NOMO-1 treated with DMSO at 0.1 percent for 48 hours (cell line): ENCODE data around the gene SDSL.

Experiments
- DNase-seq: peaks from one replicate; lab custom pipeline; 2025; ENCODE audit not compliant: unreplicated experiment; lab: John Stamatoyannopoulos, UW

The SDSL gene

DNA sequence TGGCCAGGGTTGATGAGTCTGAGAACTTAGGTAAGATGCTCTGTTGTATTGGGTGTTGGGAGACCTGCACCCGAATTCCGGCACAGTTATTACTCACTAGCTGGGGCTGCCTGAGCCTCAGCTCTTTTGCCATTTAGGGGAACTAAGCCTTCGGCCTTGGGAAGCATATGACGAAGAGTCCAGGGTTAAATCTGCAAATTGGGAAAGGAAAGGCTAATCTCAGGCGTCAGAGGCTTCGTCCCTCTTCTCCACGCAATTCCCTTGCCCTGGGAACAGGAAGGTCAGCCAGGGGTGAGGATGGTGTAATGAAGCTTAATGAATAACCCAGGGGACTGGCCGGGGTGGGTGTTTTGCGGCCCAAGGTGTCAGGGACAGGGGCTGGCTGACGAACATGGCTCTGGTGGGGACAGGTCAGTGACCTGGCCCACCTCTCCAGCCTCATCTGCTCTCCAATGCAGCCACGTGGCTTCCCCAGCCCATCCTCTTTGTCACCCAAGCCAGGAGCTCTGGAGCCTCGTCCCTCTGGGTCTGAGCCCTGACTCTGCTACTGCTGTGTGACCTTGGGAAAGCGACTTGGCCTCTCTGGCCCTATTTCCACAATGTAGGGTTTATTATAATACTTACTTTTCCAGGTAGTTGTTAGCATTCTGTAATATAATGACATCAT lies 3.8 kb upstream of the SDSL start:
- no peak for DNase-seq

- DNase-seq, result no peak
These were observed 1.1 kb upstream of the SDSL start for GRCh38 chr12:113420996-113421595.

GRCh38 chr12:113422886-113423669 lies 898 bp downstream of the SDSL start:
- no peak for DNase-seq

GRCh38 chr12:113424456-113424855 lies 2.3 kb downstream of the SDSL start:
- no peak for DNase-seq

GRCh38 chr12:113424915-113425823 lies 3.0 kb downstream of the SDSL start:
- peak; percentile 53 for DNase-seq

DNA sequence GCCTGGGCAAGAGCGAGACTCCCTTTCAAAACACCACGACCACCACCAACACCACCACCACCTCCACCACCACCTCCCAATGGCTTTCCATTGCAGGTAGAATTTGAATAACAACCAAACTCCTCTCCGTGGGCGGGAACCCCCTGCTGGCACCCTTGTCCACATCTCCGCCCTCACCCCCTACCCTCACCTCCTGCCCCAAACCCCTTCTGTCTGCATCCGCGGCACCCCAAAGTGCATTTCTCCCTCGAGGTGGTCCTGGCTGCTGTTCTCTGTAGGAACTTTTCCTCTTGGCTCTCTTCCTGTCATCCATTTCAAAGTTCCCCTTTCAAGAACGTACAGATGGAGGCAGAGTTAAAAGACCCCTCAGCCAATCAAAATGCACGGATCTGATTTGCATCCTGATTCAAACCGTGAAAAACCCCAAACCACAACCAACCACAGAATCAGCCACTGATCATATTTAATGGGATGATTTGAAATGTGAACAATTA lies 3.8 kb downstream of the SDSL start:
- DNase-seq, result no peak

DNA sequence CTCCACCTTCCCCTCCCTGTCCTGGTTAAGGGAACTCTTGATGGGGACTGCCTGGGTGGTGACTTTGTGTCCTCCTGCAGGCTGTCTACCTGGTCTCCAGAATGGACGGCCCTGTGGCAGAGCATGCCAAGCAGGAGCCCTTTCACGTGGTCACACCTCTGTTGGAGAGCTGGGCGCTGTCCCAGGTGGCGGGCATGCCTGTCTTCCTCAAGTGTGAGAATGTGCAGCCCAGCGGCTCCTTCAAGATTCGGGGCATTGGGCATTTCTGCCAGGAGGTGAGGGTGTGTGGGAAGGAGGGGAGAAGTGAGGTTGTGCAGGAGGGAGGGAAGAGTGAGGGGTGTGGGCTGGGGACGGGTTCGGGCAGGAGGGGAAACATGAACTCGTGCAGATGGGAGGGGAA lies 5.7 kb downstream of the SDSL start:
- no peak for DNase-seq

GRCh38 chr12:113428482-113428881 lies 6.3 kb downstream of the SDSL start:
- no peak for DNase-seq

DNA sequence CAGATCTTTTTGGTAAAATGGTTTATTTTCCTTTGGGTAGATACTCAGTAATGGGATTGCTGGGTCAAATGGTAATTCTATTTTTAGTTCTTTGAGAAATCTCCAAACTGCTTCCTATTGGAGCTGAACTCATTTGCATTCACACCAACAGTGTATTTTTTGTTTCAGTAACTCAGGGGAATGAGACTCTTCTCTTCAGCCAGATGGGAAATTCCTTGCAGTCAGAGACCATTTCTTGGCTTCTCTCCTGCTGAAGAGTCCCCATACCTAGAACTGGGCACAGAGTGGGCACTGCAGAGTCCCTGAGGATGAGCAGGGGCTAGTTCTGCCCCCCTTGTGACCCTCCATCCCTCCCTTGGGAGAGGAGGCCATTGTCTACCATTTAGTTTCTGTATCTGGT lies 10.8 kb downstream of the SDSL start:
- DNase-seq, result no peak

DNA sequence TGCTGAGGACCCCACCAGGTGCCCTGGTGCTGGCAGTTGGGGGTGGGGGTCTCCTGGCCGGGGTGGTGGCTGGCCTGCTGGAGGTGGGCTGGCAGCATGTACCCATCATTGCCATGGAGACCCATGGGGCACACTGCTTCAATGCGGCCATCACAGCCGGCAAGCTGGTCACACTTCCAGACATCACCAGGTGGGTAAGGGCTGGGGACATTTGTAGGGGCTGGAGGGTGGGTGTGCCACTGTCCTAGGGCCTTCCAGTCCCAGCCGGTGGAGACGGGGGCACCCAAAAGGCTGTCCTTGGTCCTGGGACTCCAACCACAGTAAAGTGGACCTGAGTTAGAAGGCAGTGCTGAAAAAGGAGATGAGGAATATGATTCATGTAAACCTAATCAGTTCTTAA lies 13.2 kb downstream of the SDSL start:
- no peak for DNase-seq

GRCh38 chr12:113436586-113436985 lies 14.4 kb downstream of the SDSL start:
- DNase-seq, result no peak

- DNase-seq, result no peak
These were observed 15.0 kb downstream of the SDSL start for GRCh38 chr12:113436993-113437728.

DNA sequence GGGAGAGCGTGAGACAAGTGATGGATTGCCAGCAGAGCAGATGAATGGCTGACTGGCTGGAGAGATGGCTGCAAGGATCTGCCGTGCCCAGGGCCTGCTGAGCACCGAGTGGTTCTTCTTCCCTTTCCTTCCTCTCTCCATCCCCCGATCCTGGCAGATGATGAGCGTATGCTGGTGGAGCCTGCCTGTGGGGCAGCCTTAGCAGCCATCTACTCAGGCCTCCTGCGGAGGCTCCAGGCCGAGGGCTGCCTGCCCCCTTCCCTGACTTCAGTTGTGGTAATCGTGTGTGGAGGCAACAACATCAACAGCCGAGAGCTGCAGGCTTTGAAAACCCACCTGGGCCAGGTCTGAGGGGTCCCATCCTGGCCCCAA lies 15.5 kb downstream of the SDSL start:
- no peak for DNase-seq

DNA sequence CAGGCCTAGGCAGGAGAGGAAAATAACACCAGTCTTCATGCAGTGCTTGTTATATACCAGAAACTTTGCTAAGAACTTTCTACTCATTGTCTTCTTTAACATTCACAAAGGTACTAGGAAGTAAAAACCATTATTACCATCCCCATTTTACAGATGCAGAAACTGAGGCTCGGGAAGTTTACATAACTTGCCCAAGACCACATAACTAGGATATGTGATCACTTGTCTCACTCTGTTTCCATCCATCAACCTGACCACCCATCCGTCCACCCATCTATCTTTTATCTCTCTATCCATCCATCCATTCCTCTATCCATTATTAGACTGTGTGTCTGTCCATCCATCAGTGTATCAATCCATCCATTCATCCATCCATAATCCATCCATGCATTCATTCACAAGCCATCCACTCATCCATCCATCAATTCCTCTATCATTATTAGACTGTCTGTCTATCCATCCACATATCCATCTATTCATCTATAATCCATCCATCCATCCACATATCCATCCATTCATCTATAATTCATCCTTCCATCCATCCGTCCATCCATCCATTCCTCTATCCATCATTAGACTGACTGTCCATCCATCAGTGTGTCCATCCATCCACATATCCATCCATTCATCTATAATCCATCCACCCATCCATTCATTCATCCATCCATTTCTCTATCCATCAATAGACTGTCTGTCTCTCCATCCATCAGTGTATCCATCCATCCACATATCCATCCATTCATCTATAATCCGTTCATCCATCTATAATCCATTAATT lies 16.5 kb downstream of the SDSL start:
- no peak for DNase-seq

GRCh38 chr12:113439301-113439597 lies 17.1 kb downstream of the SDSL start:
- DNase-seq, result no peak

- DNase-seq, result peak; percentile 8
These were observed 17.4 kb downstream of the SDSL start for GRCh38 chr12:113439606-113440030.

GRCh38 chr12:113440336-113440735 lies 18.2 kb downstream of the SDSL start:
- no peak for DNase-seq

DNA sequence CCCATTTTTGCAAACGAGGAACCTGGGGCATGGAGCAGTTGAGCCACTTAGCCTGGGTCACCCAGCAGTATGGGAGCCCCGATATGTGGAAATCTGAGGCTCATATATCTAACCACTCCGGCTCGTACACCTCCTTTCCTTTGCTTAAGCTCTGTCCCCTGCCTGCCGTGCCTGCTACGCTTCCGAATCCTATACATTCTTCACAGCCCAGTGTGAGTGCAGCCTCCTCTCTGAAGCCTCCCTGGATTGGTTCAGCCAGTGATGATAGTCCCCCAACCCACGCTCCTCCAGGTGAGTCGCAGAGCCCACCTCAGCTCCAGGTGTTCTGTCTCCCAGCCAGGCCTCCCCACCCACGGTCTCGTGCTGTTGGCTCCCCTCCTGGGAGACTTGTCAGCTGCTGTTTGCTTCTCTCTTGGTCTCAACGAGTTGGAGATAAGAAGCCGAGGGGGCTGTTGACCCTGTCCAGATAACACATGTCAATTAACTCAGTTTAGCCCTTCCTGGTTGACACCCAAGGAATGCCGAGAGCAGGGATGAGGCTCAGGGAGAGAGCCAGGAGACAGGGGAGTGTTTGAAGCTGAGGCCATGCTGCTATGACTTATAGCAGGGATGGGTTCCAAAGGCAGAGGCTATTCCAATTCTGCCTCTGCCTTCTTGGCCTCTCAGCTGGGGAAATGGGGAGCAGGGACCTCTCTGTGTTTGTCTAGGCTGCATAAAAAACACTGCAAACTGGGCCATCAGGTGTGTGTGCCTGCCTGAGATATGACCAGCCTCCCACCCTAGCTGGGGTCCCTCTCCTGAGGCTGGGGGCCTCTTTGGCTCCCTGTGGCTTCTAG lies 19.0 kb downstream of the SDSL start:
- DNase-seq, result no peak

DNA sequence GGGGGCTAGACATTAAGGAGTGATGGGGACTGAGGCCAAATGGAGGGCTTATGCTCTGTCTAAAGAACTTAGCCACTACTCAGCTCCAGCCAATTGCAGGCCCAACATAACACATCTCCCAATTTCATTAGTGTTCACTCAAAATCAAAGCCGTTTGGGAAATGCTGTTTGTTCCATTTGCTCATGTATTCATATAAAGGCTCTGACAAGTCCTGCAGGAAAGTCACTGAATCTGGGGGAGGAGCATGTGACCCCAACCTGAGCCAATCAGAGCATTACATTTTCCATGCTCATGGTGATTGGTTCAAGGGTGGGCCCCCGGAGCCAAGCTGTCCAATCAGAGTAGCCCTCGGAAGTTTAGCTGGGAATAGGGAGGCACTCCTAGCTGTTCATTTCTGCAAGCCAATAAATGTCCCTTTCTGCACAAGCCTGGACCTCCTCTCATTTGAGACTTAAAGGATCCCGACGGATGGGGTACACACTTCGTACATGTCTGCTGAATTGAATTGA lies 20.9 kb downstream of the SDSL start:
- DNase-seq, result no peak
